Liver (tissue), 9 donors: ENCODE data around the gene PIP4K2B. TPM values are rescaled to one million over a fixed set of nuclear protein-coding genes. Genes with fewer than 3 reads are reported as not detected.

Source experiments
- DNase-seq: peaks from one replicate; pipeline ENCODE4 v3.0.0-alpha.2; 2017; ENCODE audit warnings: low spot score
- H3K27ac ChIP-seq, 2 donors: one replicate each; pipeline ENCODE4 v1.7.0; 2013; ENCODE audit warnings: inconsistent platforms in 2 of 2, low read length in 2 of 2, control low read depth in 1 of 2, low read depth in 1 of 2, mild to moderate bottlenecking in 1 of 2
- H3K27me3 ChIP-seq, 4 donors: one replicate each; pipeline versions ENCODE4 v1.6.1 to v1.7.0; 2013; ENCODE audit warnings: low read length in 3 of 4, inconsistent platforms in 1 of 4, mild to moderate bottlenecking in 1 of 4, moderate library complexity in 1 of 4; ENCODE audit not compliant: control insufficient read depth in 4 of 4, insufficient read depth in 4 of 4
- H3K36me3 ChIP-seq, 4 donors: one replicate each; pipeline versions ENCODE4 v1.6.1 to v1.7.0; 2013; ENCODE audit warnings: low read length in 3 of 4, mild to moderate bottlenecking in 3 of 4, low read depth in 1 of 4, moderate library complexity in 1 of 4; ENCODE audit not compliant: control insufficient read depth in 4 of 4, insufficient read depth in 3 of 4
- H3K4me1 ChIP-seq, 4 donors: one replicate each; pipeline versions ENCODE4 v1.6.1 to v1.7.0; 2013; ENCODE audit warnings: low read length in 3 of 4, mild to moderate bottlenecking in 3 of 4, moderate library complexity in 1 of 4; ENCODE audit not compliant: control insufficient read depth in 4 of 4, insufficient read depth in 4 of 4
- H3K4me3 ChIP-seq, 3 donors: one replicate each; pipeline versions ENCODE4 v1.6.1 to v1.7.0; 2013; ENCODE audit warnings: low read length in 3 of 3, control low read depth in 1 of 3, low read depth in 1 of 3, mild to moderate bottlenecking in 1 of 3
- H3K9ac ChIP-seq, 2 donors: one replicate each; pipeline ENCODE4 v1.7.0; 2013; ENCODE audit warnings: low read length in 2 of 2, mild to moderate bottlenecking in 2 of 2, moderate library complexity in 2 of 2, control low read depth in 1 of 2, low read depth in 1 of 2
- H3K9me3 ChIP-seq, 4 donors: one replicate each; pipeline versions ENCODE4 v1.6.1 to v1.7.0; 2013; ENCODE audit warnings: low read length in 3 of 4; ENCODE audit not compliant: control insufficient read depth in 4 of 4
- EGR1 ChIP-seq, 2 donors: IDR thresholded peaks; 2 replicates each; pipeline ENCODE4 v1.6.1; 2016 to 2018; ENCODE audit warnings: antibody characterized with exemption in 2 of 2, low read depth in 2 of 2
- FOXA1 ChIP-seq: IDR thresholded peaks from 2 replicates; pipeline ENCODE4 v1.6.1; 2016; ENCODE audit warnings: antibody characterized with exemption
- FOXA2 ChIP-seq: IDR thresholded peaks from 2 replicates; pipeline ENCODE4 v1.6.1; 2016; ENCODE audit warnings: antibody characterized with exemption
- GABPA ChIP-seq, 2 donors: IDR thresholded peaks in 1 of 2; conservative IDR thresholded peaks in 1 of 2; 2 replicates each; pipeline ENCODE4 v1.6.1; 2016; ENCODE audit warnings: antibody characterized with exemption in 2 of 2, mild to moderate bottlenecking in 1 of 2, moderate library complexity in 1 of 2
- HNF4A ChIP-seq, 2 donors: conservative IDR thresholded peaks; 2 replicates each; pipeline ENCODE4 v1.6.1; 2016; ENCODE audit warnings: antibody characterized with exemption in 2 of 2, mild to moderate bottlenecking in 2 of 2
- HNF4G ChIP-seq: IDR thresholded peaks from 2 replicates; pipeline ENCODE4 v1.6.1; 2016; ENCODE audit warnings: antibody characterized with exemption
- JUND ChIP-seq, 2 donors: IDR thresholded peaks; 2 replicates each; pipeline ENCODE4 v1.6.1; 2016; ENCODE audit warnings: antibody characterized with exemption in 2 of 2
- NR2F2 ChIP-seq: IDR thresholded peaks from 2 replicates; pipeline ENCODE4 v1.6.1; 2016; ENCODE audit warnings: antibody characterized with exemption
- RAD21 ChIP-seq, 2 donors: IDR thresholded peaks; 2 replicates each; pipeline ENCODE4 v1.6.1; 2016; ENCODE audit warnings: antibody characterized with exemption in 2 of 2, mild to moderate bottlenecking in 2 of 2
- RXRA ChIP-seq, 2 donors: IDR thresholded peaks; 2 replicates each; pipeline ENCODE4 v1.6.1; 2017 to 2018; ENCODE audit warnings: antibody characterized with exemption in 2 of 2, mild to moderate bottlenecking in 1 of 2
- SP1 ChIP-seq: IDR thresholded peaks from 2 replicates; pipeline ENCODE4 v1.6.1; 2018; ENCODE audit warnings: antibody characterized with exemption, mild to moderate bottlenecking
- WGBS: extraction: QIAGEN DNeasy Blood & Tissue Kit; methylation state at CpG from one replicate; pipeline ENCODE4 v1.1.7; 2013; 5-methylcytosine and 5-hydroxymethylcytosine counted together
- polyA plus RNA-seq, 2 donors: library from polyadenylated mRNA; stranded (reverse) in 1 of 2; unstranded in 1 of 2; fragments of 200-250 nt in 1 of 2; fragments of >200 nt in 1 of 2; fragmentation: Nextera tagmentation in 1 of 2; extraction: Ambion mirVana in 1 of 2; gene quantifications; one replicate each; pipeline versions ENCODE4 v1.2.1 to v1.2.3, GENCODE V29; 2013 to 2015
- total RNA-seq, 2 donors: library from RNA; depleted of rRNA; stranded (reverse); fragments of >200 nt; gene quantifications; one replicate each; pipeline ENCODE4 v1.2.3, GENCODE V29; 2014
- TF ChIP-seq, protein P1 (sequence below): IDR thresholded peaks from 2 replicates; pipeline ENCODE4 v1.6.1; 2016; ENCODE audit warnings: antibody characterized with exemption, mild to moderate bottlenecking
- TF ChIP-seq, protein P2 (sequence below): IDR thresholded peaks from 2 replicates; pipeline ENCODE4 v1.6.1; 2016; ENCODE audit warnings: antibody characterized with exemption
- TF ChIP-seq, protein P3 (sequence below): IDR thresholded peaks from 2 replicates; pipeline ENCODE4 v1.6.1; 2016; ENCODE audit warnings: antibody characterized with exemption
- TF ChIP-seq, protein P4 (sequence below): IDR thresholded peaks from 2 replicates; pipeline ENCODE4 v1.6.1; 2016; ENCODE audit warnings: antibody characterized with exemption
- donor health status: healthy.
- donor health status: healthy.
- donor health status: healthy.
- donor health status: healthy.
- donor health status: healthy.

The PIP4K2B gene
- total and polyA plus RNA-seq, 4 donors = 2.4 to 21.5 (median 13.6) TPM

DNA sequence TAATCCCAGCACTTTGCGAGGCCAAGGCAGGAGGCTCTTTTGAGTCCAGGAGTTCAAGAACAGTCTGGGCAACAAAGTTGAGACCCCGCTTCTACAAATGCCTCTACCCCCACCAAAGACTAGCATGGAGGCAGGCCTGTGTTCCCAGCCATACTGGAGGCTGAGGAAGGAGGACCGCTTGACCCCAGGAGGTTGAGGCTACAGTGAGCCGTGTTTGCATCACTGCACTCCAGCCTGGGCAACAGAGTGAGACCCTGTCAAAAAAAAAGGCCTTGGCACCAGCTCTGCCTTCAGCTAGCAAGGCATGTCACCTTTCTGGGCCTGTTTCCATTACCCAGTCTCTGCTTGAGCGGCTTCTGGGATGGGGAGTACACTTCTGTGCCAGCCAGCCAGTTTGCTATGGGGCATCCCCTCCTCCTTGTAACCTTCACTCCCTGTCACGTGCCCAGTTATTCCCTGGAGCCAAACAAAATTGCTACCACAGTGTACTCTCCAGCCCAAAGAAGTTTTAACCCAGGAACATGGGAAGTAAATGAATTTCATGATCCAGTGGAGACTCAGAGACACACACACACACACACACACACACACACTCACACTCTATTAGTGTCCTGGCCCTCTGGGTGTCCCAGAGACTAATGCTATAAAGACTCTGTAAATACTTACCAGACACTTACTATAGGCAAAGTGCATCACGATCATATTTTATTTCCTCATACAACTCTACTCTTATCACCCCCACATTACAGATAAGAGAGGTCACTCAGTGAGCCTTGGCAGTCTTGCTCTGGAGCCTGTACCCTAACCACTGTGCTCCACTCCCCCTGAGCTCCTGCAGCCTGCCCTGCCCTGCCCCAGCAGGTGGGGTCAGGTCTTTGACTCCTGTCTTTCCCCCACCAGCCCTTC, 66.7 kb downstream of the PIP4K2B start (continued):
- TF ChIP-seq, protein P1, sequence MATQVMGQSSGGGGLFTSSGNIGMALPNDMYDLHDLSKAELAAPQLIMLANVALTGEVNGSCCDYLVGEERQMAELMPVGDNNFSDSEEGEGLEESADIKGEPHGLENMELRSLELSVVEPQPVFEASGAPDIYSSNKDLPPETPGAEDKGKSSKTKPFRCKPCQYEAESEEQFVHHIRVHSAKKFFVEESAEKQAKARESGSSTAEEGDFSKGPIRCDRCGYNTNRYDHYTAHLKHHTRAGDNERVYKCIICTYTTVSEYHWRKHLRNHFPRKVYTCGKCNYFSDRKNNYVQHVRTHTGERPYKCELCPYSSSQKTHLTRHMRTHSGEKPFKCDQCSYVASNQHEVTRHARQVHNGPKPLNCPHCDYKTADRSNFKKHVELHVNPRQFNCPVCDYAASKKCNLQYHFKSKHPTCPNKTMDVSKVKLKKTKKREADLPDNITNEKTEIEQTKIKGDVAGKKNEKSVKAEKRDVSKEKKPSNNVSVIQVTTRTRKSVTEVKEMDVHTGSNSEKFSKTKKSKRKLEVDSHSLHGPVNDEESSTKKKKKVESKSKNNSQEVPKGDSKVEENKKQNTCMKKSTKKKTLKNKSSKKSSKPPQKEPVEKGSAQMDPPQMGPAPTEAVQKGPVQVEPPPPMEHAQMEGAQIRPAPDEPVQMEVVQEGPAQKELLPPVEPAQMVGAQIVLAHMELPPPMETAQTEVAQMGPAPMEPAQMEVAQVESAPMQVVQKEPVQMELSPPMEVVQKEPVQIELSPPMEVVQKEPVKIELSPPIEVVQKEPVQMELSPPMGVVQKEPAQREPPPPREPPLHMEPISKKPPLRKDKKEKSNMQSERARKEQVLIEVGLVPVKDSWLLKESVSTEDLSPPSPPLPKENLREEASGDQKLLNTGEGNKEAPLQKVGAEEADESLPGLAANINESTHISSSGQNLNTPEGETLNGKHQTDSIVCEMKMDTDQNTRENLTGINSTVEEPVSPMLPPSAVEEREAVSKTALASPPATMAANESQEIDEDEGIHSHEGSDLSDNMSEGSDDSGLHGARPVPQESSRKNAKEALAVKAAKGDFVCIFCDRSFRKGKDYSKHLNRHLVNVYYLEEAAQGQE = peak; percentile 35

DNA sequence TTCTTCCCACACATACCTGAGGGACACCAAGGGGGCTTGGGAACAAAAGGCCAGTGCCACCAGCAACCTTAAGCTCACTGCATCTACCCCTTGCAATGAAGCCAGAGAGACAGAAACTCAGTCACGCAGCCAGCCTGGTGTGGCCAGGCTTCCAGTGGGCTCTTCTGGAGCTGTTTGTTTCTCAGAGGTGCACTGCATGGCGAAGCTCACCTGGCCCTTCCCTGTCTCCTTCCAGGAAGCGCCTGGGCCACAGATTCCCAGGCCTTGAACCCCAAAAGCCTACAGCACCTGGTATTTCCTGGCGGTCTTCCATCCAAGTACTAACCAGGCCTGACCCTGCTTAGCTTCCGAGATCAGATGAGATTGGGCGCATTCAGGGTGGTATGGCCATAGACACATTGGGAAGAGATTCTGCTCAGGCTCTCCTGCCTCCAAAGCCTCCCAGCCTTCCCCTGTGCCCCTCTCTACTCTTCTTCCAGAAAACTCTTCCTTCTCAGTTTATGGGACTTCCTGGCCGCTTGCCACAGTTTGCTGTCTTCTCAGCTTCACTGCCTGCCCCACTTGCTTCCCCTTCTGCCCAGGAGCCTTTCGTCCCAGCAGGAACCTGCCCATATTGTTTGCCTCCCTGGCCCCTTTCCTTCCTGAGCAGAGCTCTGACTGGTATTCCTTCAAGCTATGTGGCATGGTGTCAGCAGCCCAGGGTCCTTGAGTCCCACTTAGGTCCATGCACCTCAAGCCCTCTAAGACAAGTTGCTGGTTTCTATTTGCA, 67.6 kb downstream of the PIP4K2B start:
- H3K27me3 ChIP-seq = no peaks in the 10 kb centered on the region
- peak overlapping the region; percentile 87 to 98 (median 95) for H3K4me3 ChIP-seq
- peaks cover 17 to 44% (median 33%) of the 10 kb centered on the region in 4 donors for H3K4me1 ChIP-seq
- WGBS = 66% methylated on average over 8 of the region's 8 CpGs
- no peak for TF ChIP-seq FOXA1
- no peak for TF ChIP-seq RXRA (IDR thresholded peaks at IDR 0.05)
- no peaks in the 10 kb centered on the region for H3K9me3 ChIP-seq
- DNase-seq = no peak
- H3K27ac ChIP-seq = peak overlapping the region; percentile 98
- H3K9ac ChIP-seq = peak overlapping the region; percentile 37 to 93
- H3K36me3 ChIP-seq = peaks cover 0 to 2% (median under 1%) of the 10 kb centered on the region in 4 donors

DNA sequence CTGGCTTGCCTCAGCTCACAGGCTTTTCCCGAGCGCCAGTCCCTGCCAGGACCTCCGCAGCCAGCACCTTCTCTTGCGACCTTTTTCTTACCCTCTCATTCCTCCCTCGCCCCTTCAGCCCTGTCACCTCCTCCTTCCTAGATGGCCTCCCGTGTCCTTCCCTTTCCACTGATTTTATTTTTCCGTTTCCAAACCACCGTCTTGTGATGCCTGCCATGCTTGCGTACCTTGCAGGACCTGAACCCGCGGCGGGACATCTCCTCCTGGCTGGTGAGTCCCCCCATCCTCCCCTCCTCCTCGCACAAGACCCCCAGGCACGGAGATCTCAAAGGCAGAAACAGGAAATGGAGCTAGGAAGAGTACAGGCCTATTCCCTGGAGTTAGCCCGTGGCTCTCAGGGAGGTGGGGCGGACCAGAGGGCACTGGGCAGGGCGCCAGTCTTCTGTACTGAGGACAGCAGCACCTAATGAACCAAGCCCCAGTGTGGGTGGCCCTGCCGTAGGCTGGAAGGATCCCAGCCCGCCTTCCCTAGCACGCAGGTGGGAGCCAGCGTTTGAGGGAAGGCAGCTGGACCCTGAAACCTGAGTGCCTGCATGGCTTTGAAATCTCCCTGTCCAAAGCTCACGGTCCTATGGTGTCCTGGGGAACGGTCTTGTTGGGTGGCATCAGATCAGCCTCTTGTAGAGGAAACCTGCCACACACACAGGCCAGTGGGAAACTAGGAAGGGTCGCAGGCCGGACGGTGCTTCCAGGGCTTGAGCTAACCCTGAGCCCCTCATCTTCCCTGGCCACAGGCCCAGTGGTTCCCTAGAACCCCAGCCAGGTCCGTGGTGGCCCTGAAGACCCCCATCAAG, 68.6 kb downstream of the PIP4K2B start:
- peak overlapping the region; percentile 98 for H3K27ac ChIP-seq
- no peaks in the 10 kb centered on the region for H3K27me3 ChIP-seq
- peak overlapping the region; percentile 87 to 98 (median 95) for H3K4me3 ChIP-seq
- no peaks in the 10 kb centered on the region for H3K9me3 ChIP-seq
- H3K36me3 ChIP-seq = peaks cover 0 to 2% (median under 1%) of the 10 kb centered on the region in 4 donors
- H3K4me1 ChIP-seq = peaks cover 17 to 44% (median 33%) of the 10 kb centered on the region in 4 donors
- DNase-seq = peak; percentile 78
- H3K9ac ChIP-seq = peak overlapping the region; percentile 93 to 97
- 8% methylated on average over 27 of the region's 27 CpGs for WGBS
- TF ChIP-seq HNF4A (conservative IDR thresholded peaks at IDR 0.05) (peak; percentile 83 to 86), EGR1 (IDR thresholded peaks at IDR 0.05; ENCODE audit: low read depth in 2 of 2) (peak in 1 of 2 donors; percentile 71), HNF4G (peak; percentile 31), RXRA (IDR thresholded peaks at IDR 0.05) (peak; percentile 72 to 81), RAD21 (IDR thresholded peaks at IDR 0.05) (no peak), SP1 (peak; percentile 84), FOXA2 (peak; percentile 15), JUND (IDR thresholded peaks at IDR 0.05) (no peak), NR2F2 (peak; percentile 56), GABPA (IDR thresholded peaks at IDR 0.05 in 1 of 2, conservative IDR thresholded peaks at IDR 0.05 in 1 of 2) (peak in 1 of 2 donors; percentile 59)
- TF ChIP-seq, protein P1 = peak; percentile 74
- TF ChIP-seq, protein P2, sequence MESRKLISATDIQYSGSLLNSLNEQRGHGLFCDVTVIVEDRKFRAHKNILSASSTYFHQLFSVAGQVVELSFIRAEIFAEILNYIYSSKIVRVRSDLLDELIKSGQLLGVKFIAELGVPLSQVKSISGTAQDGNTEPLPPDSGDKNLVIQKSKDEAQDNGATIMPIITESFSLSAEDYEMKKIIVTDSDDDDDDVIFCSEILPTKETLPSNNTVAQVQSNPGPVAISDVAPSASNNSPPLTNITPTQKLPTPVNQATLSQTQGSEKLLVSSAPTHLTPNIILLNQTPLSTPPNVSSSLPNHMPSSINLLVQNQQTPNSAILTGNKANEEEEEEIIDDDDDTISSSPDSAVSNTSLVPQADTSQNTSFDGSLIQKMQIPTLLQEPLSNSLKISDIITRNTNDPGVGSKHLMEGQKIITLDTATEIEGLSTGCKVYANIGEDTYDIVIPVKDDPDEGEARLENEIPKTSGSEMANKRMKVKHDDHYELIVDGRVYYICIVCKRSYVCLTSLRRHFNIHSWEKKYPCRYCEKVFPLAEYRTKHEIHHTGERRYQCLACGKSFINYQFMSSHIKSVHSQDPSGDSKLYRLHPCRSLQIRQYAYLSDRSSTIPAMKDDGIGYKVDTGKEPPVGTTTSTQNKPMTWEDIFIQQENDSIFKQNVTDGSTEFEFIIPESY = no peak
- TF ChIP-seq, protein P3, sequence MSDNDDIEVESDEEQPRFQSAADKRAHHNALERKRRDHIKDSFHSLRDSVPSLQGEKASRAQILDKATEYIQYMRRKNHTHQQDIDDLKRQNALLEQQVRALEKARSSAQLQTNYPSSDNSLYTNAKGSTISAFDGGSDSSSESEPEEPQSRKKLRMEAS = peak; percentile 82
- TF ChIP-seq, protein P4, sequence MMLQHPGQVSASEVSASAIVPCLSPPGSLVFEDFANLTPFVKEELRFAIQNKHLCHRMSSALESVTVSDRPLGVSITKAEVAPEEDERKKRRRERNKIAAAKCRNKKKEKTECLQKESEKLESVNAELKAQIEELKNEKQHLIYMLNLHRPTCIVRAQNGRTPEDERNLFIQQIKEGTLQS = no peak
